Neural cell (in vitro differentiated cells): ENCODE data around the gene KRTAP10-7. TPM values are rescaled to one million over a fixed set of nuclear protein-coding genes. Genes with fewer than 3 reads are reported as not detected.

Experiments
- H2AFZ ChIP-seq: fragments of 200-600, 300-800 bp; sonication (generic), shearing (Covaris generic); 2 replicates; pipeline ENCODE4 v1.6.0; 2014; ENCODE audit warnings: low read depth, mild to moderate bottlenecking, antibody characterized with exemption, low read length, moderate library complexity
- H3F3A ChIP-seq: fragments of 200-600 bp; shearing (Covaris generic); 2 replicates; pipeline ENCODE4 v1.6.1; 2016; ENCODE audit warnings: mild to moderate bottlenecking, moderate library complexity, mixed read lengths, antibody characterized with exemption, low read length; ENCODE audit not compliant: insufficient read depth, poor library complexity, severe bottlenecking
- H3K27ac ChIP-seq: fragments of 200-600, 300-800 bp; sonication (generic), shearing (Covaris generic); 2 replicates; pipeline ENCODE4 v1.5.1; 2014; ENCODE audit warnings: mild to moderate bottlenecking, low read length, moderate library complexity
- H3K27me3 ChIP-seq: fragments of 300-800, 200-600 bp; sonication (generic), shearing (Covaris generic); 2 replicates; pipeline ENCODE4 v1.6.0; 2014; ENCODE audit warnings: mild to moderate bottlenecking, low read depth, low read length, moderate library complexity; ENCODE audit not compliant: insufficient read depth
- H3K36me3 ChIP-seq: fragments of 300-800, 200-600 bp; sonication (generic), shearing (Covaris generic); 2 replicates; pipeline ENCODE4 v1.5.1; 2014; ENCODE audit warnings: mild to moderate bottlenecking, antibody characterized with exemption, low read length, moderate library complexity; ENCODE audit not compliant: insufficient read depth
- H3K4me2 ChIP-seq: fragments of 300-800, 200-600 bp; sonication (generic), shearing (Covaris generic); 2 replicates; pipeline ENCODE4 v1.6.0; 2014; ENCODE audit warnings: mild to moderate bottlenecking, low read length
- H3K4me3 ChIP-seq: fragments of 300-800, 200-600 bp; sonication (generic), shearing (Covaris generic); 2 replicates; pipeline ENCODE4 v1.5.1; 2014; ENCODE audit warnings: mild to moderate bottlenecking, low read length, moderate library complexity
- H3K79me2 ChIP-seq: fragments of 200-600 bp; shearing (Covaris generic); replicated peaks from 2 replicates; pipeline ENCODE4 v1.6.0; 2014; ENCODE audit warnings: mild to moderate bottlenecking, low read length, moderate library complexity; ENCODE audit not compliant: insufficient read depth
- H3K9ac ChIP-seq: fragments of 300-800, 200-600 bp; sonication (generic), shearing (Covaris generic); 2 replicates; pipeline ENCODE4 v1.6.1; 2016; ENCODE audit warnings: mild to moderate bottlenecking, low read length, mixed read lengths
- H3K9me2 ChIP-seq: fragments of 200-600 bp; shearing (Covaris generic); 2 replicates; pipeline ENCODE4 v1.6.1; 2016; ENCODE audit warnings: mild to moderate bottlenecking, low read length, mixed read lengths; ENCODE audit not compliant: insufficient read depth
- H3K9me3 ChIP-seq: fragments of 200-600, 300-800 bp; sonication (generic), shearing (Covaris generic); 2 replicates; pipeline ENCODE4 v1.6.1; 2016; ENCODE audit warnings: mild to moderate bottlenecking, mixed run types, low read length, moderate library complexity, mixed read lengths
- H4K20me1 ChIP-seq: fragments of 200-600 bp; shearing (Covaris generic); 2 replicates; pipeline ENCODE4 v1.6.1; 2016; ENCODE audit warnings: mild to moderate bottlenecking, mixed run types; ENCODE audit not compliant: insufficient read depth
- CTCF ChIP-seq: fragments of 450-650 bp; IDR thresholded peaks from 2 replicates; pipeline ENCODE4 v1.5.1; 2014; ENCODE audit warnings: antibody characterized with exemption, mild to moderate bottlenecking, moderate library complexity; ENCODE audit not compliant: poor library complexity, severe bottlenecking
- EP300 ChIP-seq: fragments of 450-650 bp; conservative IDR thresholded peaks from 2 replicates; pipeline ENCODE4 v1.6.1; 2014; ENCODE audit warnings: antibody characterized with exemption, mild to moderate bottlenecking, moderate library complexity; ENCODE audit not compliant: poor library complexity, severe bottlenecking
- EZH2 ChIP-seq: fragments of 200-600, 300-800 bp; shearing (Covaris generic), sonication (generic); IDR thresholded peaks from 2 replicates; pipeline ENCODE4 v1.6.1; 2014; ENCODE audit warnings: antibody characterized with exemption, low read length, borderline replicate concordance, mild to moderate bottlenecking; ENCODE audit not compliant: insufficient read depth, poor library complexity, severe bottlenecking
- MXI1 ChIP-seq: fragments of 450-650 bp; conservative IDR thresholded peaks from 2 replicates; pipeline ENCODE4 v1.6.1; 2014; ENCODE audit warnings: antibody characterized with exemption, mild to moderate bottlenecking; ENCODE audit not compliant: poor library complexity, severe bottlenecking
- POLR2AphosphoS5 ChIP-seq: IDR thresholded peaks from 2 replicates; pipeline ENCODE4 v1.6.1; 2012
- RAD21 ChIP-seq: fragments of 450-650 bp; conservative IDR thresholded peaks from 2 replicates; pipeline ENCODE4 v1.6.1; 2014; ENCODE audit warnings: antibody characterized with exemption, mild to moderate bottlenecking, moderate library complexity
- REST ChIP-seq: IDR thresholded peaks from 2 replicates; pipeline ENCODE4 v1.6.1; 2012; ENCODE audit warnings: borderline replicate concordance
- SMC3 ChIP-seq: fragments of 450-650 bp; conservative IDR thresholded peaks from 2 replicates; pipeline ENCODE4 v1.6.1; 2014; ENCODE audit warnings: antibody characterized with exemption, mild to moderate bottlenecking, moderate library complexity; ENCODE audit not compliant: poor library complexity
- TAF1 ChIP-seq: IDR thresholded peaks from 2 replicates; pipeline ENCODE4 v1.6.1; 2012; ENCODE audit warnings: low read depth
- polyA plus RNA-seq: library from polyadenylated mRNA; depleted of rRNA; stranded (reverse); fragments of >200 nt; gene quantifications from 2 replicates; pipeline ENCODE4 v1.2.3, GENCODE V29; 2014

KRTAP10-7 gene
- polyA plus RNA-seq, 1 donor from 2014 or later: not detected

- no peak for TF ChIP-seq RAD21
- TF ChIP-seq POLR2AphosphoS5: no peak
- no peak for TF ChIP-seq EP300
- TF ChIP-seq TAF1: no peak
- TF ChIP-seq MXI1: no peak
- TF ChIP-seq CTCF: no peak
- TF ChIP-seq SMC3: no peak
- no peak for TF ChIP-seq REST
- TF ChIP-seq EZH2: no peak
- H4K20me1 ChIP-seq: no peaks in the 10 kb centered on the region
- no peaks in the 10 kb centered on the region for H3K36me3 ChIP-seq
- no peaks in the 10 kb centered on the region for H3F3A ChIP-seq
- no peak overlapping the region for H2AFZ ChIP-seq
- no peak overlapping the region for H3K4me2 ChIP-seq
- no peak overlapping the region for H3K9ac ChIP-seq
- no peaks in the 10 kb centered on the region for H3K9me3 ChIP-seq
- no peaks in the 10 kb centered on the region for H3K79me2 ChIP-seq
- no peak overlapping the region for H3K27ac ChIP-seq
- H3K4me3 ChIP-seq: no peak overlapping the region
- no peaks in the 10 kb centered on the region for H3K9me2 ChIP-seq
- no peaks in the 10 kb centered on the region for H3K27me3 ChIP-seq
Observed at GRCh38 chr21:44581158-44581557, 19.2 kb upstream of the KRTAP10-7 start.

- no peak overlapping the region for H3K4me3 ChIP-seq
- H3K9ac ChIP-seq: no peak overlapping the region
- no peak overlapping the region for H2AFZ ChIP-seq
- H3K79me2 ChIP-seq: no peaks in the 10 kb centered on the region
- H3K27me3 ChIP-seq: no peaks in the 10 kb centered on the region
- no peaks in the 10 kb centered on the region for H3K36me3 ChIP-seq
- H3K9me3 ChIP-seq: no peaks in the 10 kb centered on the region
- no peaks in the 10 kb centered on the region for H3F3A ChIP-seq
- H3K9me2 ChIP-seq: no peaks in the 10 kb centered on the region
- TF ChIP-seq CTCF (no peak), EP300 (no peak), SMC3 (no peak), RAD21 (no peak), REST (no peak), TAF1 (no peak), EZH2 (no peak)
- no peaks in the 10 kb centered on the region for H4K20me1 ChIP-seq
- no peak overlapping the region for H3K4me2 ChIP-seq
- no peak overlapping the region for H3K27ac ChIP-seq
Observed at GRCh38 chr21:44582055-44582454, 18.3 kb upstream of the KRTAP10-7 start.
